Breast epithelium (tissue), 3 donors: ENCODE data around the gene SNX4.

Source experiments
- POLR2A ChIP-seq: fragments of 450-650 bp; IDR thresholded peaks from one replicate; pipeline ENCODE4 v1.6.1; 2016; ENCODE audit warnings: antibody characterized with exemption, mild to moderate bottlenecking, moderate library complexity
- POLR2AphosphoS5 ChIP-seq, 3 donors: sonication (generic); formaldehyde crosslinking; IDR thresholded peaks; one replicate each; pipeline ENCODE4 v1.6.1; 2017; ENCODE audit warnings: antibody characterized with exemption in 3 of 3
- TF ChIP-seq, protein P1 (sequence below), 3 donors: fragments of 450-650 bp; IDR thresholded peaks; one replicate each; pipeline ENCODE4 v1.5.1; 2016 to 2017; ENCODE audit warnings: antibody characterized with exemption in 3 of 3, mild to moderate bottlenecking in 3 of 3, moderate library complexity in 3 of 3

DNA sequence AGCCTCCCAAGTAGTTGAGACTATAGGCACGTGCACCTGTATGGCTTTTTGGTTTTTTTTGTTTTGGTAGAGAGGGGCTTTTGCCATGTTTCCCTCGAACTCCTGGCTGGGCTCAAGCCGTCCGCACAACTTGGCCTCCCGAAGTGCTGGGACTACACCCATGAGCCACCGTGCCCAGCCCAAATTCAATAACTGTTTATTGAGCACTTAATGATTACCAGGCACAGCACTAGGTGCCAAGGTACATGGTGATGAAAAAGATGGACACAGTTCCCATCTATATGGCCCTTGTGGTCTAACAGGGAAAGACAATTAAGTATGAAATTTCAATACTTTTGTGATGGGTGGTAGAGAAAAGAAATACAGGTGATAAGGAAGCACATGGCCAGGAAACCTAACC, 109.1 kb downstream of the SNX4 start:
- TF ChIP-seq POLR2A (no peak), POLR2AphosphoS5 (IDR thresholded peaks at IDR 0.05) (no peak)
- TF ChIP-seq, protein P1, sequence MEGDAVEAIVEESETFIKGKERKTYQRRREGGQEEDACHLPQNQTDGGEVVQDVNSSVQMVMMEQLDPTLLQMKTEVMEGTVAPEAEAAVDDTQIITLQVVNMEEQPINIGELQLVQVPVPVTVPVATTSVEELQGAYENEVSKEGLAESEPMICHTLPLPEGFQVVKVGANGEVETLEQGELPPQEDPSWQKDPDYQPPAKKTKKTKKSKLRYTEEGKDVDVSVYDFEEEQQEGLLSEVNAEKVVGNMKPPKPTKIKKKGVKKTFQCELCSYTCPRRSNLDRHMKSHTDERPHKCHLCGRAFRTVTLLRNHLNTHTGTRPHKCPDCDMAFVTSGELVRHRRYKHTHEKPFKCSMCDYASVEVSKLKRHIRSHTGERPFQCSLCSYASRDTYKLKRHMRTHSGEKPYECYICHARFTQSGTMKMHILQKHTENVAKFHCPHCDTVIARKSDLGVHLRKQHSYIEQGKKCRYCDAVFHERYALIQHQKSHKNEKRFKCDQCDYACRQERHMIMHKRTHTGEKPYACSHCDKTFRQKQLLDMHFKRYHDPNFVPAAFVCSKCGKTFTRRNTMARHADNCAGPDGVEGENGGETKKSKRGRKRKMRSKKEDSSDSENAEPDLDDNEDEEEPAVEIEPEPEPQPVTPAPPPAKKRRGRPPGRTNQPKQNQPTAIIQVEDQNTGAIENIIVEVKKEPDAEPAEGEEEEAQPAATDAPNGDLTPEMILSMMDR (IDR thresholded peaks at IDR 0.05): no peak
